DMS153 (cell line): Measurements from ENCODE around the gene MARCHF3.
"Not testable (repeated sequence)": the region's sequence is repeated elsewhere in the genome, so short reads cannot be mapped to it uniquely, and the experiment has no call there.

Experiments used
- DNase-seq: peaks from one replicate; lab custom pipeline; 2025; lab: John Stamatoyannopoulos, UW

The MARCHF3 gene

GRCh38 chr5:126875303-126875785 is 155.0 kb downstream of the MARCHF3 start:
- no peak for DNase-seq

GRCh38 chr5:126872561-126873354 is 157.6 kb downstream of the MARCHF3 start:
- DNase-seq = no peak

- DNase-seq = no peak
Observed at GRCh38 chr5:126871441-126871840, 158.9 kb downstream of the MARCHF3 start.

GRCh38 chr5:126869005-126869451 is 161.3 kb downstream of the MARCHF3 start:
- no peak for DNase-seq

GRCh38 chr5:126868338-126869004 is 161.9 kb downstream of the MARCHF3 start:
- no peak for DNase-seq

GRCh38 chr5:126866851-126867636 is 163.3 kb downstream of the MARCHF3 start:
- no peak for DNase-seq

- no peak for DNase-seq
Observed at GRCh38 chr5:126865299-126865698, 165.1 kb downstream of the MARCHF3 start.

- no peak for DNase-seq
Observed at GRCh38 chr5:126864042-126864688, 166.2 kb downstream of the MARCHF3 start.

GRCh38 chr5:126863402-126863801 is 167.0 kb downstream of the MARCHF3 start:
- DNase-seq = no peak

- DNase-seq = no peak
Observed at GRCh38 chr5:126858441-126858840, 171.9 kb downstream of the MARCHF3 start.

GRCh38 chr5:126857472-126858410 is 172.6 kb downstream of the MARCHF3 start:
- DNase-seq = no peak

GRCh38 chr5:126855266-126855665 is 175.1 kb downstream of the MARCHF3 start:
- DNase-seq = no peak

- no peak for DNase-seq
Observed at GRCh38 chr5:126854526-126855110, 175.7 kb downstream of the MARCHF3 start.

- DNase-seq = not testable (repeated sequence)
Observed at GRCh38 chr5:126853541-126854307, 176.6 kb downstream of the MARCHF3 start.

GRCh38 chr5:126852841-126853271 is 177.5 kb downstream of the MARCHF3 start:
- DNase-seq = no peak

GRCh38 chr5:126852091-126852571 is 178.2 kb downstream of the MARCHF3 start:
- DNase-seq = no peak

- no peak for DNase-seq
Observed at GRCh38 chr5:126851501-126852011, 178.8 kb downstream of the MARCHF3 start.

GRCh38 chr5:126849101-126849678 is 181.2 kb downstream of the MARCHF3 start:
- no peak for DNase-seq

- no peak for DNase-seq
Observed at GRCh38 chr5:126848253-126848652, 182.1 kb downstream of the MARCHF3 start.
